BJ (cell line): ENCODE results near the gene TXNL4A. TPM values are rescaled to one million over a fixed set of nuclear protein-coding genes. Genes with fewer than 3 reads are reported as not detected.

ENCODE experiments used
- CTCF ChIA-PET: fragments of 350-600 bp; formaldehyde crosslinking; extraction: SDS; loops from one replicate; lab custom pipeline; 2021; ENCODE audit warnings: antibody characterized with exemption, inconsistent platforms; lab: Yijun Ruan, JAX
- POLR2A ChIA-PET: fragments of 300-600 bp; sonication (Branson Sonifier 250); formaldehyde crosslinking; extraction: SDS; loops from one replicate; lab custom pipeline; 2021; ENCODE audit warnings: antibody characterized with exemption; lab: Charles Lee
- DNase-seq: peaks from one replicate; pipeline ENCODE4 v3.0.0-alpha.2; 2011; ENCODE audit warnings: low read depth
- H3K27me3 ChIP-seq: 2 replicates; pipeline ENCODE4 v1.6.0; 2011; ENCODE audit warnings: low read length; ENCODE audit not compliant: control insufficient read depth, insufficient read depth
- H3K36me3 ChIP-seq: 2 replicates; pipeline ENCODE4 v1.5.1; 2011; ENCODE audit warnings: low read length; ENCODE audit not compliant: control insufficient read depth, insufficient read depth
- H3K4me3 ChIP-seq: 2 replicates; pipeline ENCODE4 v1.5.1; 2011; ENCODE audit warnings: low read depth, mild to moderate bottlenecking, control low read depth, low read length
- CTCF ChIP-seq: IDR thresholded peaks from 2 replicates; pipeline ENCODE4 v1.5.1; 2011; ENCODE audit warnings: low read depth, mild to moderate bottlenecking, control low read depth, inconsistent platforms, low read length, moderate library complexity; ENCODE audit not compliant: insufficient read depth
- polyA plus RNA-seq: library from polyadenylated mRNA; depleted of rRNA; stranded (reverse); fragments of >200 nt; gene quantifications from 2 replicates; pipeline ENCODE4 v1.2.3, GENCODE V29; 2011

TXNL4A gene
- polyA plus RNA-seq, 1 experiment: 95.8 TPM

- no peak overlapping the region for H3K4me3 ChIP-seq
- no peaks in the 10 kb centered on the region for H3K27me3 ChIP-seq
- ChIA-PET CTCF (no interaction called here), POLR2A (no interaction called here)
- DNase-seq: no peak
- no peak for TF ChIP-seq CTCF
- H3K36me3 ChIP-seq: peaks cover 19% of the 10 kb centered on the region
These were observed 51.1 kb downstream of the TXNL4A start for GRCh38 chr18:79937103-79937860.

- H3K4me3 ChIP-seq: no peak overlapping the region
- POLR2A ChIA-PET: no interaction called here
- CTCF ChIA-PET: no interaction called here
- H3K27me3 ChIP-seq: no peaks in the 10 kb centered on the region
- no peak for TF ChIP-seq CTCF
- H3K36me3 ChIP-seq: peaks cover 14% of the 10 kb centered on the region
- DNase-seq: no peak
These were observed 51.7 kb downstream of the TXNL4A start for GRCh38 chr18:79936641-79937040.

GRCh38 chr18:79935925-79936324 is 52.4 kb downstream of the TXNL4A start:
- TF ChIP-seq CTCF: no peak
- ChIA-PET CTCF (interaction anchor here (0.8 kb wide), 1 partner anchor 223 kb away, joined by 3 read pairs; no protein-coding TSS in a partner anchor), POLR2A (no interaction called here)
- Histone ChIP-seq H3K36me3 (peaks cover 9% of the 10 kb centered on the region), H3K4me3 (no peak overlapping the region), H3K27me3 (no peaks in the 10 kb centered on the region)
- no peak for DNase-seq

GRCh38 chr18:79935499-79935898 is 52.9 kb downstream of the TXNL4A start:
- DNase-seq: no peak
- TF ChIP-seq CTCF: no peak
- Histone ChIP-seq H3K36me3 (peaks cover 9% of the 10 kb centered on the region), H3K27me3 (no peaks in the 10 kb centered on the region), H3K4me3 (no peak overlapping the region)
- ChIA-PET POLR2A (no interaction called here), CTCF (interaction anchor here (0.6 to 0.8 kb wide), 2 partner anchors 58 to 223 kb away, joined by 3 read pairs; no protein-coding TSS in a partner anchor)

- Histone ChIP-seq H3K27me3 (no peaks in the 10 kb centered on the region), H3K4me3 (no peak overlapping the region), H3K36me3 (peaks cover 9% of the 10 kb centered on the region)
- DNase-seq: no peak
- no peak for TF ChIP-seq CTCF
- POLR2A ChIA-PET: no interaction called here
- CTCF ChIA-PET: interaction anchor here (0.6 to 0.8 kb wide), 2 partner anchors 58 to 223 kb away, joined by 3 read pairs; no protein-coding TSS in a partner anchor
These were observed 53.3 kb downstream of the TXNL4A start for GRCh38 chr18:79935098-79935480.
